GM21529 (cell line): Measurements from ENCODE around the gene STK38.
"Not testable (repeated sequence)": the region's sequence is repeated elsewhere in the genome, so short reads cannot be mapped to it uniquely, and the experiment has no call there.

ENCODE experiments used
- ATAC-seq: cut with Tn5 transposase; IDR thresholded peaks from one replicate; pipeline ENCODE4 v1.9.1; 2021; ENCODE audit not compliant: unreplicated experiment

The STK38 gene

GRCh38 chr6:36491378-36491965, 55.8 kb downstream of the STK38 start:
- no peak for ATAC-seq

GRCh38 chr6:36489426-36489825, 57.9 kb downstream of the STK38 start:
- ATAC-seq = no peak

GRCh38 chr6:36488221-36488620, 59.1 kb downstream of the STK38 start:
- no peak for ATAC-seq

GRCh38 chr6:36487698-36488097, 59.6 kb downstream of the STK38 start:
- no peak for ATAC-seq

GRCh38 chr6:36484736-36485135, 62.5 kb downstream of the STK38 start:
- ATAC-seq = no peak

GRCh38 chr6:36483326-36483725, 64.0 kb downstream of the STK38 start:
- ATAC-seq = not testable (repeated sequence)

- ATAC-seq = no peak
Observed at GRCh38 chr6:36479256-36479655, 68.0 kb downstream of the STK38 start.

- ATAC-seq = no peak
Observed at GRCh38 chr6:36478051-36478526, 69.2 kb downstream of the STK38 start.

- no peak for ATAC-seq
Observed at GRCh38 chr6:36469946-36470345, 77.3 kb downstream of the STK38 start.

GRCh38 chr6:36469148-36469661, 78.1 kb downstream of the STK38 start:
- no peak for ATAC-seq

- ATAC-seq = no peak
Observed at GRCh38 chr6:36467625-36468024, 79.7 kb downstream of the STK38 start.

GRCh38 chr6:36464233-36464632, 83.0 kb downstream of the STK38 start:
- no peak for ATAC-seq

- ATAC-seq = no peak
Observed at GRCh38 chr6:36463676-36464075, 83.6 kb downstream of the STK38 start.

GRCh38 chr6:36461646-36462045, 85.6 kb downstream of the STK38 start:
- no peak for ATAC-seq

- no peak for ATAC-seq
Observed at GRCh38 chr6:36460916-36461315, 86.4 kb downstream of the STK38 start.

- no peak for ATAC-seq
Observed at GRCh38 chr6:36459501-36459900, 87.8 kb downstream of the STK38 start.

GRCh38 chr6:36455486-36456027, 91.7 kb downstream of the STK38 start:
- ATAC-seq = no peak

- ATAC-seq = not testable (repeated sequence)
Observed at GRCh38 chr6:36452897-36453296, 94.4 kb downstream of the STK38 start.

- not testable (repeated sequence) for ATAC-seq
Observed at GRCh38 chr6:36449173-36449572, 98.1 kb downstream of the STK38 start.

GRCh38 chr6:36445621-36446020, 101.7 kb downstream of the STK38 start:
- ATAC-seq = no peak

- no peak for ATAC-seq
Observed at GRCh38 chr6:36444470-36444869, 102.8 kb downstream of the STK38 start.
